HG02678 (cell line): Measurements from ENCODE around the gene ZNF746.

Experiments
- ATAC-seq: cut with Tn5 transposase; IDR thresholded peaks from one replicate; pipeline ENCODE4 v1.9.1; 2021; ENCODE audit warnings: mild to moderate bottlenecking, moderate library complexity; ENCODE audit not compliant: unreplicated experiment

The ZNF746 gene

GRCh38 chr7:149430192-149430591 lies 67.4 kb downstream of the ZNF746 start:
- ATAC-seq, result no peak

- no peak for ATAC-seq
These were observed 69.7 kb downstream of the ZNF746 start for GRCh38 chr7:149427893-149428292.

GRCh38 chr7:149427096-149427680 lies 70.4 kb downstream of the ZNF746 start:
- ATAC-seq, result no peak

- ATAC-seq, result no peak
These were observed 74.0 kb downstream of the ZNF746 start for GRCh38 chr7:149423449-149424110.

GRCh38 chr7:149422914-149423301 lies 74.7 kb downstream of the ZNF746 start:
- ATAC-seq, result peak; percentile 14
